Right atrium auricular region (tissue), 2 donors: ENCODE results near the gene D2HGDH. TPM values are rescaled to one million over a fixed set of nuclear protein-coding genes. Genes with fewer than 3 reads are reported as not detected.
"Not testable (repeated sequence)": the region's sequence is repeated elsewhere in the genome, so short reads cannot be mapped to it uniquely, and the experiment has no call there.

Experiments
- DNase-seq: peaks from one replicate; pipeline ENCODE4 v3.0.0-alpha.2; 2019; ENCODE audit warnings: low spot score
- H3K27ac ChIP-seq, 2 donors: fragments of 200-600 bp; sonication (generic); 1 replicate in 1 of 2; 2 replicates in 1 of 2; pipeline ENCODE4 v1.5.1; 2016 to 2019
- H3K27me3 ChIP-seq, 2 donors: fragments of 200-600 bp; sonication (generic); one replicate each; pipeline versions ENCODE4 v1.5.1 to v1.6.0; 2017 to 2019
- H3K36me3 ChIP-seq: fragments of 200-600 bp; sonication (generic); one replicate; pipeline ENCODE4 v1.5.1; 2016
- H3K4me1 ChIP-seq, 2 donors: fragments of 200-600 bp; sonication (generic); one replicate each; pipeline versions ENCODE4 v1.5.1 to v1.6.0; 2017 to 2019
- H3K4me3 ChIP-seq, 2 donors: fragments of 200-600 bp; sonication (generic); 1 replicate in 1 of 2; 2 replicates in 1 of 2; pipeline ENCODE4 v1.5.1; 2017 to 2019; ENCODE audit warnings: mild to moderate bottlenecking in 1 of 2, moderate library complexity in 1 of 2
- H3K9me3 ChIP-seq, 2 donors: fragments of 200-600 bp; sonication (generic); one replicate each; pipeline ENCODE4 v1.5.1; 2019
- total RNA-seq, 2 donors: library from RNA; depleted of rRNA; stranded (reverse); fragments of >200 nt; gene quantifications; one replicate each; pipeline ENCODE4 v1.1.0, GENCODE V29; 2016
- TF ChIP-seq, protein P1 (sequence below), 2 donors: fragments of 200-600 bp; sonication (generic); IDR thresholded peaks; one replicate each; pipeline ENCODE4 v1.5.1; 2019; ENCODE audit warnings: antibody characterized with exemption in 2 of 2

Gene D2HGDH
- total RNA-seq, 2 donors from 2014 or later, result 7.5 to 11.7 TPM

DNA sequence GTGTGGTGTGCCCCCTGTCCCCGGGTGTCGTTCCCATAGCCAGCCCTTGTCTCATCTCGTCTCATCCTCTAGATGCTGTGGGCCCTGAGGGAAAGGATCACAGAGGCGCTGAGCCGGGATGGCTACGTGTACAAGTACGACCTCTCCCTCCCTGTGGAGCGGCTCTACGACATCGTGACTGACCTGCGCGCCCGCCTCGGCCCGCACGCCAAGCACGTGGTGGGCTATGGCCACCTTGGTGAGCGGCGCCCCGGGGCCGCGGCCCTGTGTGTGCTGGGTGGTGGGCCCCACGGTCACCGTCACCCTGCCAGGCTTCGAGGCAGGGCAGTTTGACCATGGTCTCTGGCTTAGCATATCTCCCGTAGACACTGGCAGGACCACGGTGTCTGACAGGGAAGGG, 21.3 kb downstream of the D2HGDH start:
- no peak for DNase-seq
- TF ChIP-seq, protein P1, sequence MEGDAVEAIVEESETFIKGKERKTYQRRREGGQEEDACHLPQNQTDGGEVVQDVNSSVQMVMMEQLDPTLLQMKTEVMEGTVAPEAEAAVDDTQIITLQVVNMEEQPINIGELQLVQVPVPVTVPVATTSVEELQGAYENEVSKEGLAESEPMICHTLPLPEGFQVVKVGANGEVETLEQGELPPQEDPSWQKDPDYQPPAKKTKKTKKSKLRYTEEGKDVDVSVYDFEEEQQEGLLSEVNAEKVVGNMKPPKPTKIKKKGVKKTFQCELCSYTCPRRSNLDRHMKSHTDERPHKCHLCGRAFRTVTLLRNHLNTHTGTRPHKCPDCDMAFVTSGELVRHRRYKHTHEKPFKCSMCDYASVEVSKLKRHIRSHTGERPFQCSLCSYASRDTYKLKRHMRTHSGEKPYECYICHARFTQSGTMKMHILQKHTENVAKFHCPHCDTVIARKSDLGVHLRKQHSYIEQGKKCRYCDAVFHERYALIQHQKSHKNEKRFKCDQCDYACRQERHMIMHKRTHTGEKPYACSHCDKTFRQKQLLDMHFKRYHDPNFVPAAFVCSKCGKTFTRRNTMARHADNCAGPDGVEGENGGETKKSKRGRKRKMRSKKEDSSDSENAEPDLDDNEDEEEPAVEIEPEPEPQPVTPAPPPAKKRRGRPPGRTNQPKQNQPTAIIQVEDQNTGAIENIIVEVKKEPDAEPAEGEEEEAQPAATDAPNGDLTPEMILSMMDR (IDR thresholded peaks at IDR 0.05), result no peak
- H3K9me3 ChIP-seq, result no peaks in the 10 kb centered on the region

DNA sequence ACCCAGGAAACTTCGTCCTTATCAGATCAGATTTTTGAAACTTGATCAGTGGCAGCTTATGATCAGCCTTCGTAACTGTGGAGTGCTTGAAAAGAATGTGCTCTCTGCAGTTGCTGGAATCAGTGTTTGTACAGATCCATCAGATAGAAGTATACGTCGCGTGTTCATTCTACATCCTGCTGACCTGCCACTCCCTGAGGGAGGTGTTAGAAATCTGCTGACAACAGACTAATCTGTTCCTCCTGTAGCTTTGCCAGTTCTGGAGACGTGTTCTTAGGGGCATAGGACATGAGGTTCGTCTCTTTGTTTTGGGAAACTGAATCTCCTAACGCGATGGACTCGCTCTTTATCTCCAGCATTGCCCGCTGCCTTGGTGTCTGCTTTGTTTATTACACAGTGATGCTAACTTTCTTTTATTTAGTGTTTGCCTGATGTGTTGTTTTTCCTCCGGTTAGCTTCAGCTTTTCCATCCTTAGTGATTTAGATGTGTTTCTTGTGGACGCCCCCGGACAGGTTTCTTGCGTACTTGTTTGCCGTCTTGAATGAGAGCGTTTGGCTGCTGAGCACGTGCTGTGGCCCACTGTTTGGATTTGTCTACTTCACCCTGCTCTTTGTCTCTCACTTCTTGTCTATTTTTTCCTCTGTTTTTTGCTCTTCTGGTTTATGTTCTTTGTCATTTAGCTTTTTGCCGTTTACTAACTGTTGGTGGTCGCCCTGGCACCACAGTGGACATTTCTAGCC, 24.8 kb downstream of the D2HGDH start:
- TF ChIP-seq, protein P1 (IDR thresholded peaks at IDR 0.05), result no peak
- Histone ChIP-seq H3K36me3 (peaks cover 27% of the 10 kb centered on the region), H3K27me3 (no peaks in the 10 kb centered on the region), H3K4me3 (no peak overlapping the region), H3K27ac (no peak overlapping the region), H3K9me3 (no peaks in the 10 kb centered on the region), H3K4me1 (no peaks in the 10 kb centered on the region)
- no peak for DNase-seq

More for the DNA sequence above, 21.3 kb downstream of the D2HGDH start:
- Histone ChIP-seq H3K36me3 (peaks cover 37% of the 10 kb centered on the region), H3K27me3 (no peaks in the 10 kb centered on the region), H3K4me3 (no peak overlapping the region), H3K27ac (no peak overlapping the region), H3K4me1 (no peaks in the 10 kb centered on the region)

DNA sequence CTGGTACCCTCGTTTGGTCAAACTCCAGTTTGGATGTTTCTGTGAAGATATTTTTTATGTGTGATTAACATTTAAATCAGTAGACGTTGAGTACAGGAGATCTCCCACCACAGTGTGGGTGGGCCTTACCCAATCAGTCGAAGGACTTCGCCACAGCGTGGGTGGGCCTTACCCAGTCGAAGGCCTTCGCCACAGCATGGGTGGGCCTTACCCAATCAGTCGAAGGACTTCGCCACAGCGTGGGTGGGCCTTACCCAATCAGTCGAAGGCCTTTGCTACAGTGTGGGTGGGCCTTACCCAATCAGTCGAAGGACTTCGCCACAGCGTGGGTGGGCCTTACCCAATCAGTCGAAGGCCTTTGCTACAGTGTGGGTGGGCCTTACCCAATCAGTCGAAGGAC, 25.5 kb downstream of the D2HGDH start:
- H3K36me3 ChIP-seq, result peaks cover 22% of the 10 kb centered on the region
- H3K27ac ChIP-seq, H3K4me3 ChIP-seq, H3K27me3 ChIP-seq, DNase-seq, H3K9me3 ChIP-seq, H3K4me1 ChIP-seq: not testable (repeated sequence)

DNA sequence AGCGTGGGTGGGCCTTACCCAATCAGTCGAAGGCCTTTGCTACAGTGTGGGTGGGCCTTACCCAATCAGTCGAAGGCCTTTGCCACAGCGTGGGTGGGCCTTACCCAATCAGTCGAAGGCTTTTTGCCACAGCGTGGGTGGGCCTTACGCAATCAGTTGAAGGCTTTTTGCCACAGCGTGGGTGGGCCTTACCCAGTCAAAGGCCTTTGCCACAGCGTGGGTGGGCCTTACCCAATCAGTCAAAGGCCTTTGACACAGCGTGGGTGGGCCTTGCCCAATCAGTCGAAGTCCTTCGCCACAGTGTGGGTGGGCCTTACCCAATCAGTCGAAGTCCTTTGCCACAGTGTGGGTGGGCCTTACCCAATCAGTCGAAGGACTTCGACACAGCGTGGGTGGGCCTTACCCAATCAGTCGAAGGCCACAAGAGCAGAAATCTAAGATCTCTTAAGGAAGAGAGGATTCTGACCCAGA, 25.9 kb downstream of the D2HGDH start:
- H3K4me3 ChIP-seq, result no peak overlapping the region
- H3K9me3 ChIP-seq, result no peaks in the 10 kb centered on the region
- no peak for DNase-seq
- H3K4me1 ChIP-seq, result no peaks in the 10 kb centered on the region
- H3K27ac ChIP-seq, result no peak overlapping the region
- TF ChIP-seq, protein P1 (IDR thresholded peaks at IDR 0.05), result no peak
- no peaks in the 10 kb centered on the region for H3K27me3 ChIP-seq
- H3K36me3 ChIP-seq, result peaks cover 17% of the 10 kb centered on the region

DNA sequence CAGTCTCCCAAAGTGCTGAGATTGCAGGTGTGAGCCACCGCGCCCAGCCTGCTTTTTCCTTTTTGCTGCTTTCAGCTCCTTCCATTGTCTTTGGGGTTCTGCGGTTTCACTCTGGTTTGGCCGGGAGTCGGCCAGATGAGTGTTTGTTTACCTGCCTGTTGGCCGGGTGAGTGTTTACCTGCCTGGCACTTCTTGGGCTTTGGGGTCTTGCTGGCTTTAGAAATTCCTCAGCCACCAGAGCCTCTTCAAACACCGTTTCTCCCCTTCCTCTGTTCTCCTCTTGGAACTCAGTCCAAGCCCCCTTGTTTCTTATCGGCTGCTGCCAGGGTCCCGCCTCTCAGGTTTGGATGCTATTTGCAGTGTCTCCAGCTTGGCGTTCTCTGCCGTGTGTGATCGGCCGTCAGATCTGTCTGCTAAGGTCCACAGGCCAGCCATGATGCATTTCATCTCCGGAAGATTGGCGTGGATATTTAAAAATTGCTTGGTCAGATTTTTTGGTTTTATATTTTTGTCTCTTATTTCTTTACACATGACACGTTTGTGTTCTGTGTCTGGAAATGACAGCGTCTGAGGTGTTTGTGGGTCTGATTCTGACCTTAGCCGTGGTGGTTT, 28.0 kb downstream of the D2HGDH start:
- H3K27me3 ChIP-seq, result no peaks in the 10 kb centered on the region
- no peak overlapping the region for H3K27ac ChIP-seq
- TF ChIP-seq, protein P1 (IDR thresholded peaks at IDR 0.05), result no peak
- no peak overlapping the region for H3K4me3 ChIP-seq
- H3K9me3 ChIP-seq, result no peaks in the 10 kb centered on the region
- H3K4me1 ChIP-seq, result no peaks in the 10 kb centered on the region
- H3K36me3 ChIP-seq, result no peaks in the 10 kb centered on the region
- no peak for DNase-seq

DNA sequence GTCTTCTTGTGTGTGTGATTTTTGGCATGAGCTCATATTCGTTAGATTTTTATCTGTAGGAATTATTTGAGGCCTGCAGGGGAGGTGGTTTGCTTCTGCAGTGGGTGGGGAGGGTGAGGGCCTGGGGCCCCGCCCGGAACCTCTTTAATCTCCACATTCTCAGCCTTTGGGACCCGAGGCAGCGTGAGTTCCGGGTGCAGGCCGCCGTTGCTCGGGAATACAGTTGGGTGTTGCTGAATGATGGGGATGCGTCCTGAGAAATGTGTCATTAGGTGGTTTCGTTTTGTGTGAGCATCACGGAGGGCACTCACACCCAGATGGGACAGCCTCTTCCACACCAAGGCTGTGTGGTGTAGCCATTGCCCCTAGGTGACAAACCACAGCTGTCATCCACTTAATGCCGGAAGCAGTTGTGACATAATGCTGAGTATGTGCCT, 28.5 kb downstream of the D2HGDH start:
- H3K27ac ChIP-seq, result no peak overlapping the region
- no peaks in the 10 kb centered on the region for H3K36me3 ChIP-seq
- H3K4me1 ChIP-seq, result no peaks in the 10 kb centered on the region
- H3K4me3 ChIP-seq, result no peak overlapping the region
- H3K27me3 ChIP-seq, result no peaks in the 10 kb centered on the region
- TF ChIP-seq, protein P1 (IDR thresholded peaks at IDR 0.05), result no peak
- no peak for DNase-seq
- H3K9me3 ChIP-seq, result no peaks in the 10 kb centered on the region
